ENCODE measurements around the gene CNBP.
"Not testable (repeated sequence)": the region's sequence is repeated elsewhere in the genome, so short reads cannot be mapped to it uniquely, and the experiment has no call there.

The CNBP gene

DNA sequence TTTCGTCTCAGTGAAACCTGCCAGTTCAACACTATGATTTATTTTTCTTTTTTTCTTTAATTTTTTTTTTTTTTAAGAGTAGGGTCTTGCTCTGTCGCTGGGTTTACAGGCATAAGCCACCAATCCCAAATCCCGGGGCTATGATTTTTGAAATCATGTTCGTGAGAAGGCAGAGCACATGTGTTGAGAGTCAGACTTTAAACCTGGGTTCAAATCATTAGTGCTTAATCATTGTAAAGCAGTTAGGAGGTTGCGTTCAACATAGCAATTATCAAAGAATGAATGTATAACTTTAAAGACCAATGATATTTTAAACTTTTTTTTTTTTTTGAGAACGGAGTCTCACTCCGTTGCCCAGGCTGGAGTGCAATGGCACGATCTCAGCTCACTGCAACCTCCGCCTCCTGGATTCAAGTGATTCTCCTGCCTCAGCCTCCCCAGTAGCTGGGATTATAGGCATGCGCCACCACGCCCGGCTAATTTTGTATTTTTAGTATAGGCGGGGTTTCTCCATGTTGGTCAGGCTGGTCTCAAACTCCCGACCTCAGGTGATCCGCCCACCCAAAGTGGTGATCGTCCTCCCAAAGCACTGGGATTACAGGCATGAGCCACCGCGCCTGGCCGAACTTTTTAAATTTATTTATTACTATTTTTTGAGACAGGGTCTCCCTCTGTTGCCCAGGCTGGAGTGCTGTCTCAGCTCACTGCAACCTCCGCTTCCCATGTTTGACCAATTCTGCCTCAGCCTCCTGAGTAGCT is 1.3 kb upstream of the CNBP start:
- DNase-seq (ENCODE audit: low read depth), result not testable (repeated sequence)

DNA sequence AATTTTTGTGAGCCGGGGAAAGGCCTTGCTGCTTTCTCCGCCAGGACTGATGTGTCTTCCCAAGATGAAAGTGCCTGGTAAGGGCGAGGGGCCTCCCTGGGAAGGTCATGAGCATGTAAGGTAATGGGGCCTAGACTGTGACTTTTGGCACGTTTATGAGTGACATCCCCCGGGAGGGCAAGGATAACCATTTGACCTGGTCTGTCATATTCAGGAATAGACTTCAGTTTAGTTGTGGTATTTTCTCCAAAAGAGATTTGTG is 631 bp upstream of the CNBP start:
- no peak for DNase-seq (ENCODE audit: low read depth)

DNA sequence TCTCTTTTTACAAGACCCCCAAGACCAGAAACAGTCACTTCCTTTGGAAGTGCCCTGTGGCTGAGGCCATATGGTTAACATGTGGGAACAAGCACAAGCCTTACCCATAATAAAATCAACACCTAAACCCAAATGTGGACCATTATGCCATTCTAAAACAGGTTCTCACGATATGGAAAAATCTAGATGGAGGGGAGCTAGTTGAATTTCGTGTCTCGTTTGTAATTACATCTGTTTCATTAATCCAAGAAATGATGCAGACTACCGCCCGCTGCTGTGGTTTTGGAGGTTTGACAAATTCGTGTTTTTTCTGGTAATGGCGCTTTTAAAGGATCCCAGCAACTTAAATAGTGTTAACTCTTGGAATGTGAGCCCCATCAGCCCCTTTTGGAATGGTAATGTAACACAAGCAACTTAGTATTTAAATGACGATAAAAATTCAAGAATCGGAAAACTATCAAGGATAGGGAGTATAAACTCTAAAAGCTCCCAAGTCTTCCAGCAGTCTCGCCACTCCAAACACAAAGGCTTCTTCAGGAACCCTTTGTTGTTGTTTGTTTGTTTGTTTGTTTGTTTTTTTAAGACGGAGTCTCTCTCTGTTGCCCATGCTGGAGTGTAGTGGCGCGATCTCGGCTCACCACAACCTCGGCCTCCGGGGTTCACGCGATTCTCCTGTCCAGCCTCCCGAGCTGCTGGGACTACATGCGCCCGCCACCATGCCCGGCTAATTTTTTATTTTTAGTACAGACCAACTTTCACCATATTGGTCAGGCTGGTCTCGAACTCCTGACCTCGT is 1.1 kb downstream of the CNBP start:
- no peak for DNase-seq (ENCODE audit: low read depth)

DNA sequence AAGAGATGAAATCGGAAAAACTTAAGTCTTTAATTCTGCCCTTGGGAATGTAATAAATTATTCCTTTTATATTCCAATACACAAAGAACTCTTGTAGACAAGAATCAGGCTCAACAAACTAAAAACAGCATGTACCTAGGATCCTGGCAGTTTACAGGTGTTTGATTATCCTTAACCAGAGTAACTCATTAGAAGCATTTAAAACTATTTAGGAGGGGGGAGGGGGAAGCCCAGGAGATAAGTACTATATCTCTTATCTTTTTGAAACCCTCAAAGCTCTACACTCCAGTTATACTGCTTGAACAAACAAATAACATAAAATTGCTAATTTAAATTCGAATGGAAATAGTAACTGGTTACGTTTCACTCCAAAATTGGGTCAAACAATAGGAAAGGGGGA is 1.9 kb downstream of the CNBP start:
- DNase-seq (ENCODE audit: low read depth), result no peak

DNA sequence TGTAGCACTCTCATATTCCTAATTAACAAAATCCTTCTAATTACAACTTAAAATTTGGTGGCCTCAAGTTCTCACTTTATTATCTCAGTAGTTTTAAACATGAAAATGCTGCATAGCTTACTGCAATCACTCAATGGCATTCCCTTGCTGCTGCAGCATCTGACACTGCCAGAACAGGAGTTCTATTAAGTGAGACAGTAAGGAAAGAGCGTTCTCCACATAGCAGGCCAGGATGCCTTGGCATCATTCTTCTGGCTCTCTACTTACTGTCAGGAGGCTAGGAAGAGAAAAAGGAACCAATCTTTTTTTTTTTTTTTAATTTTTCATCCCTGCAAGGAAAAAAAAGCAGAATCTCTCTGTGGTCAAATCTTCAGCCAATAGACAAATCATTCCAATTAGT is 3.2 kb downstream of the CNBP start:
- no peak for DNase-seq (ENCODE audit: low read depth)

DNA sequence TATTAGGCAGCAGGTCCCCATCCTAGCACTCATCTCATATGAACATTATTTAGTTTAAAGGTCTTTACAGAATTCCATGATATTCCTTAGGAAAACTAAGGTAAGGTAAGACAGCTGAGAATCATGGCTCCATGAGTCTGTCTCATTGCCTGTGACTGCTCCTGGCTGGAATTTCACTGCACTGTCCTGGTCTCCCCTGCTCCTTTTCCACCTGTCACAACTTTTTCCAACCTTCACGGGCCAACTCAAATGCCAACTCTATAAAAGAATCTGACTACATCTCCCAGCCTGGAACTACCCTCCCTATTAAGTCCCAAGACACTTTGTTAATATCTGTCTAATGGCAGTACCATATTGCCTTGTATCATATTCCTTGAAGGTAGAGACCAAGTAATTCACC is 7.6 kb downstream of the CNBP start:
- no peak for DNase-seq (ENCODE audit: low read depth)

DNA sequence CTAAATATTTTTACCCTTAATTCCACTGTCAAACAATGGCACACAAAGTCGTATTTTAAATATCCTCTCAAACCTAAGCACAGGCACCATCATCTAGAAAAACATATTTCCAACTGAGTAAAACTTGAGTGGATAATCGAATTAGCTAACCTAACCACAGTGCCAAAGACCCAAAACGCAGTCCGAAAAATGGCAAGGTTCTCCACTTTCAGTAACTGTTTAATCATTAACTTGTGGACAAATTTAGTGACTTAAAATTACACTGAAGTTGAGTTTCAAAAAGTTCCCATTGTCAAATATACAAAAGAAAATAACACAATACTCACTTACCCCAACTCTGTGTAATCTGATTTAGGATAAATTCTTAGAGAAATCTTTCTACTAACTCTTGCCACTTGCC is 10.0 kb downstream of the CNBP start:
- no peak for DNase-seq (ENCODE audit: low read depth)

DNA sequence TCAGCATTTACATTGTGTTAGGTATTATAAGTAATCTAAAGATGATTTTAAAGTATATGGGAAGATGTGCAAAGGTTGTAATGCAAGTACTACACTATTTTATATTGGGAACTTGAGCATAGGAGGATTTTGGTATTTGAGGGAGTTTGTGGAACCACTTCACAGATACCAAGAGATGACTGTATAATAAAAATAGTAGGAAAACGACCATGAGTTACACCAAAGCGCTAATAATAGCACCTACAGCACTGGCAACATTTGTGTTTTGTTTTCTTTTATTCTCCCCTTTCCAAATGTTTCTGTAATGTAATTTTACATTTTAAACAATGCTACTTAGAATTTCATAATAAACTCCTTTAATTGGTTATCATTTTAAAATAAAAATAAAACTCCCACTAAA is 10.5 kb downstream of the CNBP start:
- DNase-seq (ENCODE audit: low read depth), result no peak

DNA sequence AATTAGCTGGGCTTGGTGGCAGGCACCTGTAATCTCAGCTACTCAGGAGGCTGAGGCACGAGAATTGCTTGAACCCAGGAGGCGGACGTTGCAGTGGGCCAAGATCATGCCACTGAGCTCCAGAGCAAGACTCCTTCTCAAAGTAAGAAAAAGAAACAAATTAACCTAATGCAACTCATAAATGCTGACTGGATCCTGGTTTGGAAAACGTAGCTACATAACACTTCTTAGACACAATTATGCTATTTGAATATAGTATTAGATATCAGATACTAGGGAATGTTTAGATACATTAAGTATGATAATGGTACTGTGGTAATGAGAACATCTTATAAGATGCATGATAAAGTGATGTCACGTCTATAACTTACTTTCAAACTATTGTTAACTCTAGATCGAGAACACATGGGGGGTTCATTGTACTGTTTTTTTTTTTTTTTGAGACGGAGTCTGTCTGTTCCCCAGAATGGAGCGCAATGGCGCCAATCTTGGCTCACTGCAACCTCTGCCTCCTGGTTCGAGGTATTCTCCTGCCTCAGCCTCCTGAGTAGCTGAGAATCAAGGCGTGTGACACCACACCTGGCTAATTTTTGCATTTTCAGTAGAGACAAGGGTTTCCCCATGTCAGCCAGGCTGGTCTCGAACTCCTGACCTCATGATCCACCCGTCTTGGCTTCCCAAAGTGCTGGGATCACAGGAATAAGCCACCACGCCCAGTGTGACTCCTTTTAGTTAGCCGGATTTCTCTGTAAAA is 16.9 kb downstream of the CNBP start:
- DNase-seq (ENCODE audit: low read depth), result no peak

DNA sequence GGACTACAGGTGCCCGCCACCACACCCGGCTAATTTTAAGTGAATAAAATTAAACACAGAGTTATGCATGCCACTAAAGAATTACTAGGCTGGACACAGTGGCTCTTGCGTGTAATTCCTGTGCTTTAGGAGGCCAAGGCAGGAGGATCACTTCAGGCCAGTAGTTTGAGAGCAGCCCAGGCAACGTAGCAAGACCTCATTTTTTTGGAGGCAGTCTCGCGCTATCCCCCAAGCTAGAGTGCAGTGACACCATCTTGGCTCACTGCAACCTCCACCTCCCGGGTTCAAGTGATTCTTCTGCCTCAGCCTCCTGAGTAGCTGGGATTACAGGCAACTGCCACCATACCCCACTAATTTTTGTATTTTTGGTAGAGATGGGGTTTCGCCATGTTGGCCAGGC is 18.1 kb downstream of the CNBP start:
- not testable (repeated sequence) for DNase-seq (ENCODE audit: low read depth)

DNA sequence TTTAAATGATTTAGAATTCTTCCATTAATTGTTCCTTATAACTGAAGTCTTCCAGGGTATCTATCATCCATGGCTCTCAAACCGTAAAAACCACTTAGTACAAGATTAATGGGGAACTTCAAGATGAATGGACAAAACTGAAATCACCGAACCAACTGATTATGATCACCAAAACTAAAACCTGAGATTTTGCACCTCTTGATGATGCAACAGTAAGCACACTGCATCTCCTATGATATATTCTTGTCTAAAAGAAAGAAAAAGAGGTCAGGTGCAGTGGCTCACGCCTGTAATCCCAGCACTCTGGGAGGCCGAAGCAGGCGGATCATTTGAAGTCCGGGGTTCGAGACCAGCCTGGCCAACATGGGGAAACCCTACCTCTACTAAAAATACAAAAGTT is 19.2 kb downstream of the CNBP start:
- DNase-seq (ENCODE audit: low read depth), result no peak

DNA sequence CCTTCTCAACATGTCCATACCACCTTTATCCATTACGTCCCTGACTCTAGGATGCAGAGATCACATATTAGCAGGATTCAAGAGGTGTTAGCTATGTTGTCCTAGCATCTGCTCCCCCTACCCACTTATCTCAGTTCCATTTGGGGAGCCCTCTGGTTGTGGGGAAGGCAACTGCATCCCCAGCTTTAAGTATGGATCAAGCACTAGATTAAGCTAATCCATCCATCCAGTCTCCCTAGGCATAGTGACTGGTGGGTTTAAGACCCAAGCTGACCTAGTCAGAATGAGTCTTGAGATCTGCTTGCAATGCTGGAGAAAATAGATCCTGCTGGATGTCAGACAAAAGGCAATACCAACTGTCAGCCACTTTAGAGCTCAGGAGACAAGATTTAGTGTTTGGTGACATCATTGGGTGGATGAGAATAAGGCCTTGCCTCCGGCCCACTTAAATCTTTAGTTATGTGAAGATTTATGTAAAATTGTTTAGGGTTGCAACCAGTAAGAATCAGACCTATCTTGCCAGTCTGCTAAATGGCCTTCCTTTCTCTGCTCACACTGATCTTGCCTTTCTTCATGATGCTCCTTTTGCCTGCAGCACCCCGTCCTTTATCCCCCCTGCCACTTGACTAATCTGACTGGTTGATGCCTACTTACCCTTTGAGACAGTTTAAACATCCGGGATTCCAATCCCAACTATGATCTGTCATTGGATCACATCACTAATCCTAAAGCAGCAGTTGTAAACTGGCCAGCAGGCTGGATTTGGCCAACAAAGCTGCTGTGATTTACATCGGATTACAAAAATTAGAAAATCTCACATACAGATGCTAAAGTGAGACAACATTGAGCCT is 20.7 kb downstream of the CNBP start:
- no peak for DNase-seq (ENCODE audit: low read depth)

DNA sequence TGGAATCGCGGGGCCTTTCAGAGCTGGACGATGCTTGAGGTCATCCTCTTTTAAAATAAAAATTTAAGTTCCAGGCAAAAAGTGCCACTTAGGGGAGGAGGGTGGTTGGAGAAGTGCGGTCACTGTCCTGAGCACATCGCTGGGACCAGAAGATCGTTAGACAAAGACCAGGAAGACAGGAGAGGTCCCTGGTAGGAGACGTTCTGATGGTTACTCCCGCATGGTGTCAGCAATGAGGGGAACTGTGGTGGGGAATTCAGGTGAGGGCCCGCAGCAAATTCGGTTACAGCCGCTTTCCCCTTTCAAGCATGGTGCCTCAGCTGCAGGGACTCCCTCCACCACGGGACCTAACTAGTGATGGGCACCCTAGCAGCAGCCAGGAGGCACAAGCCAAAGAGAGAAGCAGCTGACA is 21.8 kb downstream of the CNBP start:
- no peak for DNase-seq (ENCODE audit: low read depth)

DNA sequence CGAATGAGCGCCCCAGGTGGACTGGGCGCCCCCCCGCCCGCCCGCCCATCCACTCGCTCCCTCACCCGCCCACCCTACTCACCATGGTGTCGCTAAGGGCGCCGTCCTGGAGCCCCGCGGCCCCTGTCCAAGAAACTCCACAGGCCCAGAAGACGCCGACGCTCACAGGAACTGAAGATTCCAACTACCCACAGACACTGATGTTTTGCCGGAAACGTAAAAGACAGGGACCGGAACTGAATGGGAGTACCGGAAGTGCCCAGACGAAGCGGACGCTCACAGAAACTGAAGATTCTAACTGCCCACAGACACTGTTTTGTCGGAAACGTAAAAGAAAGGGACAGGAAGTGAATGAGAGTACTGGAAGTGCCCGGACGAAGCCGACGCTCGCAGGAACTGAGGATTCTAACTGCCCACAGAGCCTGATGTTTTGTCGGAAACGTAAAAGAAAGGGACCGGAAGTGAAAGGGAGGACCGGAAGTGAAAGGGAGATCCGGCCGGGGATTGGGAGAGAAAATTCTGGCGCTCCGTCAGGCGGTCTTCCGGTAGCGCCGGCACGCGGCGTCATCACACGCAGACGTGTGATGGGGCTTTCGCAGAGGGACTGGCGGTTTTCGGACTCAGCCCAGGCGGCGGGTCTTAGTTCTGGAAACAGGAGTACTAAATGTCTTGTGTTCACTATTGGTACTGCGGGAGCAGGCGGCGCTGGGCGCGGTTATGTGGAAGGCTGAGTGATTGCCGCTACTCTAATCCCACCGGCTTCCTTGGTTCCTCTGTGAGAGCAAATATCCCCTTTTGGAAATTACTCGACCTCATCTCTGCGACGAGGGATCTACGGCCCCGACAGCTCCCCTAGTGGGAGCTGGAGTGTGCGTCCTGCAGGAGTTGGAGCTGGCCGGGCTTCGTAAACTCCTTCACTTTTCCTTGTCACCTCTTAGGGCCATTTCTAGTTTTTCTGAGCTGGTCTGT is 22.5 kb downstream of the CNBP start, which contains the start of gene ISY1:
TSS of gene ISY1 (minus strand) at position 173 of the 969 bp plus-strand sequence. CDS start at position 85, 88 bp downstream.
- peak; percentile 86 for DNase-seq (ENCODE audit: low read depth)

DNA sequence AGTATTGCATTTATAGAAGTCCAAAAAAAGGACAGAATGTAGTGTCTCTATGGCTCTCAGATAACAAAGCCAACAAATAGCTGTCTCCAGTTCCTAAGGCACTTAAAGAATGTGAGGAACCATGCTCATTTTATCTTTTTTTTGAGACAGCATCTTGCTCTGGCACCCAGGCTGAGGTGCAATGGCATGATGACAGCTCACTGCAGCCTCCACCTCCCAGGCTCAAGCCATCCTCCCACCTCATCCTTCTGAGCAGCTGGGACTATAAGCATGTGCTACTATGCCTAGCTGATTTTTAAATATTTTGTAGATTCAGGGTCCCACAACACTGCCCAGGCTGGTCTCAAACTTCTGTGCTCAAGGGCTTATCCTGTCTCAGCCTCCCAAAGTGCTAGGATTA is 38.9 kb downstream of the CNBP start:
- no peak for DNase-seq (ENCODE audit: low read depth)

DNA sequence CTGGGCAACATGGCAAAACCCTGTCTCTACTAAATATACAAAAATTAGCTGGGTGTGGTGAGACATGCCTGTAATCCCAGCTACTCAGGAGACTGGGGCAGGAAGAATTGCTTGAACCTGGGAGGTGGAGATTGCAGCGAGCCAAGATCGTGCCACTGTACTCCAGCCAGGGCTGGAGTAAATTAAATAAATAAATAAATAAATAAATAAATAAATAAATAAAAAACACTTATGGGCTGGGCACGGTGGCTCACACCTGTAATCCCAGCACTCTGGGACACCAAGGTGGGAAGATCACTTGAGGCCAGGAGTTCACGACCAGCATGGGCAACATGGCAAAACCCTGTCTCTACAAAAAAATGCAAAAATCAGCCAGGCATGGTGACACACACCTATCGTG is 42.7 kb downstream of the CNBP start:
- DNase-seq (ENCODE audit: low read depth), result not testable (repeated sequence)

DNA sequence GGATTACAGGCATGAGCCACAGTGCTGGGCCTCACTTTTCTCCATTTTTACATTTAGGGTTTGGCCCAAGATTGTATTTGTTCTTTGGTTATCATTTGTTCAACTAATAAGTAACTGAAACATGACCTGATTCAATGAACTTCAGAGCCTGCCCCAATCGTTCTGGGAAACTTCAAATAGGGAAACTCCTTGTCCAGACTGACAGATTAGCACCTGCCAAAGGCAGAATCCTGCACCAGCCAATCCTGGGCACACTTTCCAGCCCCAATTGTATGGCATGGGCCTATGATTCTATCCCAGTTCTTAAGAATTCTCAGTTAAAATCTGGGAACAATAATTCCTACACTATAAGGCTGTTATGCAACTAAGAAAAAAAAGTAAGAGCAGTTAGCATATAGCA is 43.8 kb downstream of the CNBP start:
- no peak for DNase-seq (ENCODE audit: low read depth)

DNA sequence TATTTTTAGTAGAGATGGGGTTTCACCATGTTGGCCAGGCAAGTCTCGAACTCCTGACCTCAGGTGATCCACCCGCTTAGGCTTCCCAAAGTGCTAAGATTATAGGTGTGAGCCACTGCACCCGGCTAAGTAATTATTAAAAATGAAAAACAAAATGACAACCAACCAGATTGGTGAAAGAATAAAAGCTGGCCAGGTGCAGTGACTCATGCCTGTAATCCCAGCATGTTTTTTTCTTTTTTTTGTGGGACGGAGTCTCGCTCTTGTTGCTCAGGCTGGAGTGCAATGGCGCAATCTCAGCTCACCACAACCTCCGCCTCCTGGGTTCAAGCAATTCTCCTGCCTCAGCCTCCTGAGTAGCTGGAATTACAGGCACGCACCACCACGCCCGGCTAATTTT is 47.4 kb downstream of the CNBP start:
- not testable (repeated sequence) for DNase-seq (ENCODE audit: low read depth)

DNA sequence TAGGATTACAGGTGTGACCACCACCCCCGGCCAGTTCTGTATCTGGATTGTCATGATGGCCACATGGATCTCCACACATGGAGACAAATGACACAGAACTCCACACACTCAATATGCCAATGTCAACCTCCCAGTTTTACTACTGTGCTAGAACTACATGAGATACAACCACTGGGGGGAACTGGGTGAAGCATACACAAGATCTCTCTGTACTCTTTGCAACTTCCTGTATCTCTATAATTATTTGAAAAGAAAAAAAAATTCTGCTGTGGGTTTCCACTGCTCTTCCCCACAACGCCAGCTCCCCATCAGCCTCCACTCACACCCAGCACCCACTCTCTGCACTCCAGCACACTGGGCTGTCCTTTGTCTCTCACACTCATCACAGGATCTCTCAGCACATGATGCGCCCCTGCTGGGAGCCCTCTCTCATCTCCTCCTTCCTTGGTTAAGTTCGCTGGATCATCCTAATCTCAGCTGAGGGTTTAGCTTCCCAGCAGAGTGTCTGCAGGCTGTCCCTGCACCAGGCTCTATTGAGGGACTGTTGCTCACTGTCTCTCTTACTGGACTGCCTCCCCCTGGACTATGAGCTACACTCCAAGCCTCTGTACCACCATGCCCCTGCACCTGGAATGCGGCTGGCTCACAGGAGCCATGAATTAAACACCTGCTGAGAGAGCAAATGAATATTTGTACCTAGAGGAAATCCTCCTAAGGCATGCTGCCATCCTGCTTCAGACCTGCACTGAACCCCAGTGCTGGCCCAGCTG is 51.4 kb downstream of the CNBP start:
- no peak for DNase-seq (ENCODE audit: low read depth)

DNA sequence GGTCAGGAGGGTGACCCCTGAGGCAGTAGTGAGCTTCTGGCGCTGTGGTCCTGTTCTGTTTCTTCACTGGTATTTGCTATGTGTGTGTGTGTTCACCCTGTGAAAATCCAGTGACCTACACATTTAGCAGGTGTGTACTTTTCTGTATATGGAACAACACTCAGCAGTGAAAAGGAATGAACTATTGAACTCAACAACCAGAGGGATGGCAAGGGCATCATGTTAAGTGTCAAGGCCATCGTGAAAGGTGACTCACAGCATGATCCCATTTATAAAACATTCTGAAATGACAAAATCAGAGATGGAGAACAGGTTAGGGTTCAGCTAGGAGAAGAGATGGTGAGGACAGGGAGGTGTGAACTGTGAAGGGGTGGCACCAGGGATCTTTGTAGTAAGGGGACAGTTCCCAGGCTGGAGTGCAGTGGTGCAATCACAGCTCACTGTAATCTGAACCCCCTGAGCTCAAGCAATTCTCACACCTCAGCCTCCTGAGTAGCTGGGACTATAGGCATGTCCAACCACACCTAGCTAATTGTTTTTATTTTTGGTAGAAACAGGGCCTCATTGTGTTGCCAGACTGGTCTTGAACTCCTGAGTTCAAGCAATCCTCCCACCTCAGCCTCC is 52.1 kb downstream of the CNBP start:
- no peak for DNase-seq (ENCODE audit: low read depth)

All from activated gamma-delta T cell treated with anti-CD3 and anti-CD28 coated beads, Interleukin-2, amount 50 U/mL, for 16 hours (primary cell).